Chondrocyte (in vitro differentiated cells): Measurements from ENCODE around the gene TEX52. TPM values are rescaled to one million over a fixed set of nuclear protein-coding genes. Genes with fewer than 3 reads are reported as not detected.
A peak's percentile ranks its signal among the peaks of the same experiment; 100 is the strongest.

Experiments
- DNase-seq: peaks from one replicate; pipeline ENCODE4 v3.0.0; 2021; ENCODE audit warnings: mixed read lengths, low spot score
- H3K27ac Mint-ChIP-seq: one replicate; pipeline ENCODE4 v1.8.0; 2021; ENCODE audit warnings: mild to moderate bottlenecking, moderate library complexity, mixed read lengths; ENCODE audit not compliant: unreplicated experiment
- H3K27me3 Mint-ChIP-seq: 2 replicates; pipeline ENCODE4 v1.8.0; 2021; ENCODE audit warnings: low read depth, mixed read lengths
- H3K36me3 Mint-ChIP-seq: 2 replicates; pipeline ENCODE4 v1.8.0; 2021; ENCODE audit warnings: low read depth, mixed read lengths
- H3K4me1 Mint-ChIP-seq: 2 replicates; pipeline ENCODE4 v1.8.0; 2021; ENCODE audit warnings: low read depth, mild to moderate bottlenecking, mixed read lengths
- H3K4me3 Mint-ChIP-seq: one replicate; pipeline ENCODE4 v1.8.0; 2021; ENCODE audit warnings: mild to moderate bottlenecking, moderate library complexity, mixed read lengths; ENCODE audit not compliant: unreplicated experiment
- H3K9me3 Mint-ChIP-seq: 2 replicates; pipeline ENCODE4 v1.8.0; 2021; ENCODE audit warnings: low read depth, mixed read lengths
- CTCF ChIP-seq: fragments of 200-600 bp; sonication (generic); IDR thresholded peaks from 2 replicates; pipeline ENCODE4 v1.5.0; 2021; ENCODE audit warnings: antibody characterized with exemption, mild to moderate bottlenecking, moderate library complexity
- total RNA-seq: library from RNA; stranded (reverse); gene quantifications from 3 replicates; pipeline ENCODE4 v1.2.1, GENCODE V29; 2021

TEX52 gene
- total RNA-seq, 1 donor from 2014 or later, result not detected

- Mint-ChIP-seq H3K4me1 (peaks cover 46% of the 10 kb centered on the region), H3K27ac (peak overlapping the region; percentile 42), H3K27me3 (no peaks in the 10 kb centered on the region)
These were observed 38.7 kb upstream of the TEX52 start for GRCh38 chr12:2895511-2895910.

GRCh38 chr12:2895051-2895451 lies 38.2 kb upstream of the TEX52 start:
- Mint-ChIP-seq H3K9me3 (no peaks in the 10 kb centered on the region), H3K4me3 (no peak overlapping the region), H3K27ac (peak overlapping the region; percentile 42), H3K27me3 (no peaks in the 10 kb centered on the region), H3K36me3 (no peaks in the 10 kb centered on the region), H3K4me1 (peaks cover 46% of the 10 kb centered on the region)
- no peak for TF ChIP-seq CTCF
- DNase-seq, result no peak

More at GRCh38 chr12:2895511-2895910, 38.7 kb upstream of the TEX52 start:
- no peaks in the 10 kb centered on the region for H3K36me3 Mint-ChIP-seq
- no peak overlapping the region for H3K4me3 Mint-ChIP-seq
- no peaks in the 10 kb centered on the region for H3K9me3 Mint-ChIP-seq
- no peak for DNase-seq
- no peak for TF ChIP-seq CTCF

GRCh38 chr12:2893007-2893406 lies 36.2 kb upstream of the TEX52 start:
- no peak for DNase-seq
- peaks cover 1% of the 10 kb centered on the region for H3K36me3 Mint-ChIP-seq
- peaks cover 50% of the 10 kb centered on the region for H3K4me1 Mint-ChIP-seq
- no peaks in the 10 kb centered on the region for H3K27me3 Mint-ChIP-seq
- H3K4me3 Mint-ChIP-seq, result peak overlapping the region; percentile 96
- peak overlapping the region; percentile 92 for H3K27ac Mint-ChIP-seq
- no peak for TF ChIP-seq CTCF
- no peaks in the 10 kb centered on the region for H3K9me3 Mint-ChIP-seq

GRCh38 chr12:2892246-2892645 lies 35.4 kb upstream of the TEX52 start:
- Mint-ChIP-seq H3K27me3 (no peaks in the 10 kb centered on the region), H3K9me3 (no peaks in the 10 kb centered on the region), H3K4me1 (peaks cover 50% of the 10 kb centered on the region), H3K4me3 (peak overlapping the region; percentile 96), H3K36me3 (peaks cover 4% of the 10 kb centered on the region), H3K27ac (peak overlapping the region; percentile 99)
- DNase-seq, result no peak
- no peak for TF ChIP-seq CTCF

DNA sequence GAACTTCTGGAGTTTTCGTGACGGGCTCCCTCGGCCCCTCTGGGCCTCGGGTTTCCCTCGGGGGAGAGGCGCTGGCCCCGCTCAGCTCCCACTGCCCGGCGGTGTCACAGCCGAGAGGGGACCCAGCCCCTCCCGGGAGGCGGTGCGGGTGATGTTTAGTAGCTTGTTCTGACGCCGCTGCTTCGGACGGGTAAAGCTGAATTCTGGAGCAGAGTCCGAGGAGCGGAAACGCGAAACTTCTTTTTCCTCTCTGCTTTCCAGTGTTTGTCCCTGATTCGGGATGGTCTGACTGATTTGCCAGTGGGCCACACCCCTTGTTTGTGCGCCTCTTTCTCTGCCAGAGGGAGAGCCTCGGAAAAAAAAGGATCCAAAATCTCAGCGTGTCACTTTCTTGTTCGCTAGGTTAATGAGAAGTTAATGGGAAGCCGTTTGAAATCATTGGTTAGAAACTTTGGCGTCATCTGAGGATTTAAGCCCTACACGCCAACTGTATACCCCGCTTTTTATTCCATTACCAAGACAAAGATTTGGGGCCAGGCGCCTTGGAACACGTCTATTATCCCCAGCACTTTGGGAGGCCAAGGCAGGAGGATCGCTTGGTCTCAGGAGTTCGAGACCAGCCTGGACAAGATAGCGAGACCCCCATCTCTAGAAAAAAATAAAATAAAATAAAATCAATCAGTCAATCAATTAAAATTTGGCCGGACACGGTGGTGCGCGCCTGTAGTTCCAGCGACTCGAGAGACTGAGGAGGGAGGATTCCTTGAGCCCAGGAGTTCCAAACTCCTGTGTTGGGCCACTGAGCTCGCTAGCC lies 34.6 kb upstream of the TEX52 start:
- H3K9me3 Mint-ChIP-seq, result no peaks in the 10 kb centered on the region
- no peak for DNase-seq
- H3K4me3 Mint-ChIP-seq, result peak overlapping the region; percentile 96
- TF ChIP-seq CTCF, result peak; percentile 11
- peak overlapping the region; percentile 99 for H3K27ac Mint-ChIP-seq
- no peaks in the 10 kb centered on the region for H3K27me3 Mint-ChIP-seq
- peaks cover 49% of the 10 kb centered on the region for H3K4me1 Mint-ChIP-seq
- peaks cover 4% of the 10 kb centered on the region for H3K36me3 Mint-ChIP-seq
